Activated T-cell treated with anti-CD3 and anti-CD28 coated beads, Interleukin-2, amount 50 U/mL, for 72 hours (primary cell): ENCODE results near the gene POU3F2. TPM values are rescaled to one million over a fixed set of nuclear protein-coding genes. Genes with fewer than 3 reads are reported as not detected.

Experiments used
- ATAC-seq, 2 donors: fragments of 150-1000 bp; cut with Tn5 transposase; replicated peaks in 1 of 2; 2 replicates each; pipeline ENCODE4 v1.10.0; 2021; ENCODE audit warnings: moderate library complexity in 2 of 2, mild to moderate bottlenecking in 1 of 2
- DNase-seq, 2 donors: peaks; one replicate each; pipeline ENCODE4 v3.0.0; 2021 to 2022; ENCODE audit warnings: mixed read lengths in 1 of 2
- H3K27ac Mint-ChIP-seq: one replicate; pipeline ENCODE4 v1.8.0; 2022; ENCODE audit warnings: mild to moderate bottlenecking, moderate library complexity, mixed read lengths
- H3K27me3 Mint-ChIP-seq: one replicate; pipeline ENCODE4 v1.8.0; 2022; ENCODE audit warnings: low read depth, mixed read lengths
- H3K36me3 Mint-ChIP-seq, 2 donors: one replicate each; pipeline ENCODE4 v1.8.0; 2022; ENCODE audit warnings: mixed read lengths in 2 of 2, mild to moderate bottlenecking in 1 of 2; ENCODE audit not compliant: insufficient read depth in 2 of 2
- H3K4me1 Mint-ChIP-seq: one replicate; pipeline ENCODE4 v1.8.0; 2022; ENCODE audit warnings: low read depth, mixed read lengths
- H3K4me3 Mint-ChIP-seq, 2 donors: one replicate each; pipeline ENCODE4 v1.8.0; 2022; ENCODE audit warnings: mild to moderate bottlenecking in 2 of 2, mixed read lengths in 2 of 2, moderate library complexity in 2 of 2
- H3K9me3 Mint-ChIP-seq, 2 donors: one replicate each; pipeline ENCODE4 v1.8.0; 2022; ENCODE audit warnings: mixed read lengths in 2 of 2
- total RNA-seq, 2 donors: library from RNA; stranded (reverse); gene quantifications; one replicate each; pipeline ENCODE4 v1.2.3, GENCODE V29; 2022

The POU3F2 gene
- total RNA-seq, 2 donors from 2014 or later: not detected

DNA sequence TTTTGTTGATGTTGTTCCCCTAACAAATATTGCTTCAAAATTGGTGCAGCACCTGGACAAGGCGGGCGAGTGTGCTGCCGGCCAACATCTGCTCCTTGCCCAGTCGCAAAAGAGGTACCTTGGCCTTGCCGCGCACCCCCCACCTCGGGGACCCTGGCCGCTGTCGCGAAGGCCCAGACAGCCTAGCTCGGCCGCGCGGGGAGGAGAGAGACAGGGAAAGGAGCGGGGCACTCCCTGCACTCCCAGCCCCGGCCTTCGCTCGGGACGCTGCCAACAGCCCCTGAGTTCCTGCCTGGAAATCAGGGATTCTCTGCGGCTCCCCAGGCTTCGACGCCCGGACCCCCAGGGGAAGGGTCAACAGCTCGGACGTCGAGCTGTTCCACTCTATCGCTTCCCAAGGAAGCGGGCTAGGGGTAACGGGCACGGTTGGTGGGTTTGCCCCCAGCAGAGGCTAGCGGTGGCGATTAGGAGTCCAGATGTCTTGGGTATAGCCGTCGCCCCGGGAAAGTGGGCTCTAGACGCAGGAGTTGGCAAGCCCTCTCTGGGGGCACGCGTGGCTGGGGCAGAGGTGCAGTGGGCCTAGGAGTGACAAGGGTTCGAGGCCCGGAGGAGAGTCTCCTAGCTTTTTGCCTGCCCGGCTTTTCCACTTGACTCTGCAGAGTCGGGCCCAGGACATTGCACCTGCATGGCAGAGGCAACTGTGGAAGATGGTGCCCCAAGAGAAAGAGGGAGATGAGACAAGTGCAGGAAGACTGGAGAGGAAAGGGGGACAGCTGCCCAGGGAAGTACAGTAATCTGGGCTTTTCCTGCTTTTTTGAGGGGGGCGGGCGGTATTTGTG, 8.2 kb downstream of the POU3F2 start:
- ATAC-seq: no peak

DNA sequence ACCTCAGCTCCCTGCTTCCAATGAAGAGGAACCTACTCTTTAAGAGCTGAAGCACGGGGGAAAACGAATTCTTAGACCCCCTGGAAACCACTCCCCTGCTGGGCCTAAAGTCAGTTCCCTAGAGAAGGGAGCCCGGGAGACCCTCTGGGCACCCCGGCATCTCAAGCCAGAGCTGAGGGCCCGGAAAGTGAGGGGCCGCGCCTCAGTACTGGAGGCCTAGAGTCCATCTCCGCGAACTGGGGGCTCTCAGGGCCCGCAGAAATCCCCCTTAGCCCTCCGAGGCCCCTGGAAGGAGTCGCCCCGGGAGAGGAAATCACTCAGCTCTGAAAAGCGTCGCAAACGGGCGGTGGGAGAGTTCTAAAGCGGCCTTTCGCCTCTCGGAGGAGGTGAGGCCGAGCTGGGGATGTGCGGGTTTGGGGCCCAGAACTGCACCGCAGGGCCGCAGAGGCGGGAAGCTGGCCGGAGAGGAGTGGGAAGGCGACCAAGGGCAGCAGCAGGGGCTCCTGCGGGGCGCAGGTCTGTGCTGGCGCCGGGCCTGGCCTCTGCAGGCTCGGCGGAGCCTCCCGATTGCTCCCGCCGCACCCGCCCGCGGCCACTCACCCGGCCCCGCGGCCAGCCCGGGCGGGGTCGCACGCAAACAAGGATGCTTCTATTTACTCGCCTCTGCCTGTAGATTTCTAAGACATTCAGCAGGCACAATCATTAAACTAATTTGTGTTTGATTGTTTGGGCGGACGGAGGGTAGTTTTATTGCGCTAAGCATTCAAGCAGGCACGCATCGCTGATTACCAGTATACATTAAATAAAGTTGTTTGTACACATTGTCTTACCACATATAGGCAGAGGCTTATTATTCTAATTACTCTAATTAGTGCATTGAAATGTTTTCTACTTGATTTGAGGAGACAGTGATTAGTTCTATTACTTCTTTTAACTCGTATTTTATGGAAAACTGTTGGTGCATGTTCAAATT, 9.2 kb downstream of the POU3F2 start:
- Mint-ChIP-seq H3K27ac (no peak overlapping the region), H3K4me3 (peak overlapping the region; percentile 36 to 39), H3K4me1 (peaks cover 21% of the 10 kb centered on the region), H3K9me3 (no peaks in the 10 kb centered on the region), H3K27me3 (peaks cover 91% of the 10 kb centered on the region), H3K36me3 (no peaks in the 10 kb centered on the region)
- ATAC-seq (no peak), DNase-seq (no peak)

More for the DNA sequence above, 8.2 kb downstream of the POU3F2 start:
- no peaks in the 10 kb centered on the region for H3K9me3 Mint-ChIP-seq
- DNase-seq: peak in 1 of 2 donors; percentile 4
- peaks cover 95% of the 10 kb centered on the region for H3K27me3 Mint-ChIP-seq
- H3K4me3 Mint-ChIP-seq: peak overlapping the region in 1 of 2 donors; percentile 27
- H3K36me3 Mint-ChIP-seq: no peaks in the 10 kb centered on the region
- H3K27ac Mint-ChIP-seq: no peak overlapping the region
- H3K4me1 Mint-ChIP-seq: peaks cover 17% of the 10 kb centered on the region

DNA sequence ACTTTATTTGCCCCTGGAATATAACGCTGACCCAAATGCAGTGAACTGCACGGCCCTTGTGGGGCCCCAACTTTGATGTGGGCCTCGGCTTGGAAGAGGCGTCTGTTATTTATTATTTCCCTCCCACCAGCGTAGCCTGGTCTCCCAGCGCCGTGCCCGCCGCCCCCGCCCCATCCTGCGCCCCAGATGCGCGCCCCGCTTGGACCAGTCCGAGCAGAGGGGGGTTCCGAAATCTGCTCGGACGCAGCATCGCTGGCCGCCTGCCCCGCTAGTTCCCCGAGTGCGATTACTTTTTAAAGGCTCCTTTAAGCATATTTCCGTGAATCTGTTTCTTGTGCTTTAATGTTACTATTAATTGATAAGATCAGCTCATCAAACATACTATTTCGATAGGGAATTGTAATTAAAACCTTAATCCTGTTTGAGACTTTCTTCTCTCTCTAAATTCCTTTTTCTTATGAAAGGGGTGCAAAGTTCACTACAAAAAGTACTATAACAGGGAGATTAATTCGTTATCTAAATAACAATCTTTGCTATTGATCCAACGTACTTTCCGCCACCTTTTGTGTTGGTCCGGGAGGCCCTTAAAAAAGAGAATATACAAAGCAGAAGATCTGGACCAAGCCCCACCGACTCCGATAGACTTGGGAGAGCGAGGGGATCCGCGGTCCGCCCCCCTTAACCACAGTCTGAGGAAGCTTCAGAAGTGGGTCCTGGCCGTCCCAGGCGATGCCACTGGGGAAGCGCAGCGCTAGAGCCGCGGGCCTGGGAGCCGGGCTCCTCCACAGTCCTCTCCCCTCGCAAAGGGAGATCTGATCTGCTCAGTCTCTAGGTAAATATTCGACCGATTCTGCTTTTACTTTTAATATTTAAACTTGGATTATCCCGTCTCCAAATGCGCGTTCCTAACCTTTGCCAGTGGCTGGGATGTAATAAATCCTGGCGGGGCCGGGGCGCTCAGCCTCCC, 10.2 kb downstream of the POU3F2 start:
- peaks cover 91% of the 10 kb centered on the region for H3K27me3 Mint-ChIP-seq
- no peak for DNase-seq
- peak overlapping the region; percentile 60 to 81 for H3K4me3 Mint-ChIP-seq

DNA sequence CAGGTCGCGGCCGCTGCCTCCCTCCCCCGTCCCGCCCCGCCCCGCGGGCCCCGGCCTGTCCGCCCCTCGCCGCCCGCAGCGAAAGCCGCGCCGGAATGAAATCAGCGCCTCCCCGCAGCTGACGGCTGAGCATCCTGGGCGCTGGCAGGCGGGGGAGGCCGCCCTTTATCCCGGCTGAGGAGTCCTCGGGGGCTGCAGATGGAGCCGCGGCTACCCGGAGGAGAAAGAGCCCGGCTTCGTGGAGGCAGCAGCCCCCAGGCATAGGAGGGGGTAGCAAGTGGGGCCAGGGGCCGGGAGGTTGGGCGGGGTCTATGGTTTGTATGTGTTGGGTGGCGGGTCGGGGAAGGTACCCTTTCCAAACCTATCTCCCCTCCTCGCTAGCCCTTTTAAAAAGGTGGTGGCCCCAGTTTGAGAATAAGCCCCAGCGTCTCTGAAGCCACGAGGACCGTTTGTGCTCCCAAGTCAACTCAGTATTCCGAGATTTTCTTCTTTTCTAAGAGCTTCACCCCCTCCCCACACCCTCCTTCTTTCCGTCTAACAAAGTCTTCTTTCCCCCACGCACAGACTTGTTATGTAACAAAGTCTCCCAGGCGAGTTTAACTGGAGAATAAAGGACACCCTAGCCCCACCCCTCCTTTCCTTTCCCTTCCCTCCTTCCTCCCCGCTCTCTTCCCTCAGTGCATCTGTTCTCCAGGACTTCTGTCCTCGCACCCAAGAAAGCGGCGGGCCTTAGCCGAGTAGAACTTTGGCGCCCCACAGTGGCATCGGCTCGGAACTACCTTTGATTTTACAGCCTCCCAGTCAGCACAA, 11.0 kb downstream of the POU3F2 start:
- Mint-ChIP-seq H3K27ac (no peak overlapping the region), H3K4me3 (peak overlapping the region; percentile 60 to 81), H3K4me1 (peaks cover 23% of the 10 kb centered on the region), H3K36me3 (no peaks in the 10 kb centered on the region), H3K9me3 (no peaks in the 10 kb centered on the region), H3K27me3 (peaks cover 91% of the 10 kb centered on the region)
- DNase-seq: peak; percentile 70 to 74
- peak; percentile 61 to 66 for ATAC-seq

More for the DNA sequence above, 10.2 kb downstream of the POU3F2 start:
- no peaks in the 10 kb centered on the region for H3K9me3 Mint-ChIP-seq
- H3K4me1 Mint-ChIP-seq: peaks cover 23% of the 10 kb centered on the region
- no peaks in the 10 kb centered on the region for H3K36me3 Mint-ChIP-seq
- H3K27ac Mint-ChIP-seq: no peak overlapping the region
- no peak for ATAC-seq

DNA sequence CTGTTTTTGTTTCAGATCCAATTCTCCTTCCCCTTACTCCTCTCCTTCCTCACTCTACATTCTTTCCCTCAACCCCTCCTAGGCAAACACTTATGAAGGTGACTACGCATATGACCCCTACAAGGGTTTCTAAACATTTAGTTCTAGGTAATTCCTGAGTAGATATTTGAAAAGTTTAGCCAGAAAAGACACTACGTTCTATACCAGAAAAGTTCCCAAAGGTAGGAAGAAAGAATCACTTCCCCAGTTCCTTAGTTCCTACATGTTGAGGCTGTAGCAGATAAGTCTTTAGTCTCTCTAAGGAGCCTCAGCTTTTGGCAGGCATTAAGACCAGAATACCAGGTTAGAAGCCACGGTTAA, 11.6 kb downstream of the POU3F2 start:
- no peak overlapping the region for H3K27ac Mint-ChIP-seq
- DNase-seq: no peak
- peak overlapping the region; percentile 59 to 81 for H3K4me3 Mint-ChIP-seq
- H3K4me1 Mint-ChIP-seq: peaks cover 23% of the 10 kb centered on the region
- no peaks in the 10 kb centered on the region for H3K9me3 Mint-ChIP-seq
- no peak for ATAC-seq
- H3K27me3 Mint-ChIP-seq: peaks cover 91% of the 10 kb centered on the region
- no peaks in the 10 kb centered on the region for H3K36me3 Mint-ChIP-seq

DNA sequence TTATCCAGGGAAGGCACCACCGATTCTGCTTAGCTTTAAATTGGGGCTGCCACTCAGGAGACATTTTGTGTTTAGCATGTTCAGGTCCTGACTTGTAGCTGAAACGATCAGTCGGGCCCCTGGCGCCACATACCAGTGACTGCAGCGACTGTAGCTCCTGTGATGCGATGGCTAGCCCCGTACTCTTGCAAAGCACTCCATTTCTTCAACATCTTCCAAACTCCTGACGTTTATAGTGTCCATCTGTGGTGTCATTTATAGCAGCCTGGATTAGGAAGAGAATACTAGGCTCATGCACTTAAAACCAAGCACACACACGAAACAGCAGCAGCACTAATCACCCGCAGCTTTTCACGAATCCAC, 13.0 kb downstream of the POU3F2 start:
- no peak overlapping the region for H3K27ac Mint-ChIP-seq
- no peak for DNase-seq
- H3K27me3 Mint-ChIP-seq: peaks cover 83% of the 10 kb centered on the region
- no peaks in the 10 kb centered on the region for H3K36me3 Mint-ChIP-seq
- H3K4me1 Mint-ChIP-seq: peaks cover 23% of the 10 kb centered on the region
- H3K9me3 Mint-ChIP-seq: no peaks in the 10 kb centered on the region
- H3K4me3 Mint-ChIP-seq: peak overlapping the region in 1 of 2 donors; percentile 17
- no peak for ATAC-seq

DNA sequence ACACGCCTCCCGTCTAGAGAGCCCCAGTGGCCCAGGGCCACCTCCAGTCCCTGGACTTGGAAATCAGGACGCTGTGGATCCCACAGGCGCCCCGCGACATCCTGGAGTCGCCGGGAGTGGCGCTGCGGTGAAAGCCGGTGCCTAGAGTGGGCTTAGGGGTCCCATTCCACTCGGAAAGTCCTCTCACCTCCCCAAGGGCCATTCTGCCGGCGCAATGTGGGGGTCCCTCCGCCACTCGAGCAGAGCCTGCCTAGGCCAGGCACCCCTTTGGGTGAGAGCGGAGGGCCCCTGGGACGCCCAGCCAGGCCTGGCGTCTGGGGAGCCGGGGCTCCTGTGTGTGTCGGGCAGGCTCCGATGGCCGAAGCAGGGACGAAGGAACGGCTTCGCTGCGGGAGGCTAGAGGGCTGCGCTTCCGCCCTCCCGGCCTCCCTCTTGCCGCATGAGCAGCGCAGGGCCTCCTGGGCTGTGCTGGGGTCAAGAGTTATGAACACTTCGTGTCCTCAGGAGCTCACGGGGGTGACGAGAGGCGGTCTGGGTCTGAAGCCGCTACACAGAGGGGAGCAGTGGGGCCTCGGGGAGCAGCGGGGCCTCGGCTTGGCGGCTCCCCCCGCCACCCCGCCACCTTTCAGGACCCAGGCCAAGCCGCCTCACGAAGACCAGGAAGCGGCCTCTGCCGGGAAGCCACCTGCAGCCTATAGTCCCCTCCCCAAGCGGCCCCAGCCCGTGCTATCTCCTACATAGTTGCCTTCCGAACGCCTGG, 13.6 kb downstream of the POU3F2 start:
- H3K9me3 Mint-ChIP-seq: no peaks in the 10 kb centered on the region
- peaks cover 23% of the 10 kb centered on the region for H3K4me1 Mint-ChIP-seq
- peaks cover 78% of the 10 kb centered on the region for H3K27me3 Mint-ChIP-seq
- ATAC-seq: peak; percentile 42 to 50
- no peaks in the 10 kb centered on the region for H3K36me3 Mint-ChIP-seq
- DNase-seq: peak in 1 of 2 donors; percentile 15
- peak overlapping the region in 1 of 2 donors; percentile 17 for H3K4me3 Mint-ChIP-seq
- no peak overlapping the region for H3K27ac Mint-ChIP-seq

DNA sequence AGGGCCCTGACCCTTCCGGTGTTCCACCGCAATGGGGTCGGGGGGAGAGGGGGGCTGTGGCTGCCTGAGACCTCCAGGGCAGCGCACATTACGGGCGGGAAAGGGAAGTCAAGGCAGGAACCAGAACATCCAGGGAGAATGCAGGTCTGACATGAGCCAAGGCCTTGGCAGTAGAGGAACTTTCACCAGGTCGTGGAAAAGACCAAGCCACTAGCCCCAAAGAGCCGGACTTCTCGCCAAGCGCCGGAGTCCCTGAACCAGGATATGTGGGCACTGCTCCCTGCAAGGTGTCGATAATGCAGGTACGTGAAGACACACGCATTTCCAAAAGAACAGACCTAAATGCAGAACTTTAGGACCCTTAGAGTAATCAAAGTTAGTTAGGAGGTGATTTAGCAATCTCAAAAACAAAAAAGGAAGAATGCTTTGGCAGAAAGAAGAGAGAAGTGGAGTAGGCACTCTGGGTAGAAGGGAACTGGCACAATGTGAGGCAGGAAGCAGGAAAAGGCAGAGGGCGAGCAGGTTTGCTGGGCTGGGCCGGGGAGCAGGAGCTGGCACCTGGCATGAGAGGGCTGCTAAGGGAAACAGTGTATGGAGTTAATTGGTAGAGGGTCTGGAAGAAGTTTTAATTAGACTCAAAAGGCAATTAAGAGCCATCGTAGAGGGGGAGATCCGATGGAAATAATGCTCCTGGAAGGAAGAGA, 14.3 kb downstream of the POU3F2 start:
- ATAC-seq (no peak), DNase-seq (no peak)
- Mint-ChIP-seq H3K4me1 (peaks cover 23% of the 10 kb centered on the region), H3K27ac (no peak overlapping the region), H3K36me3 (no peaks in the 10 kb centered on the region), H3K9me3 (no peaks in the 10 kb centered on the region), H3K4me3 (no peak overlapping the region), H3K27me3 (peaks cover 70% of the 10 kb centered on the region)

DNA sequence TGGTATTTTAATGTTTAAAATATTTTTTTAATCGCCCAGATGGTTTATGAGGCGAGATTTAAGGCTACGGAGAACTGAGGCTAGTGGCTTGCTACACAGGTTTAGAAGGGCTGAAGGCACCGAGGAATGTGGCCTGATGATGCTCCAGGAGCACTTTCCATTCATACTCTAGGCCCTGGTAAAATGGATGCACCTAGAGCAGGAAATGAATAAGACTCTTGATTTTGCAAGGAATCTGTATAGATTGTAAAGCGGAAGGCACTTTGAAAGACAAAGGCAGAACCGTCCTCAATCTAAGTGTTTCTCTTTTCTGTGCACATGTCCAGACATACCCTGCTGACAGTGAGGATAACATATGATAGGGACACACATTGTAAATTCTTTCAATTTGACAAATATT, 30.1 kb downstream of the POU3F2 start:
- Mint-ChIP-seq H3K27me3 (no peaks in the 10 kb centered on the region), H3K4me3 (no peak overlapping the region)
- no peak for ATAC-seq

DNA sequence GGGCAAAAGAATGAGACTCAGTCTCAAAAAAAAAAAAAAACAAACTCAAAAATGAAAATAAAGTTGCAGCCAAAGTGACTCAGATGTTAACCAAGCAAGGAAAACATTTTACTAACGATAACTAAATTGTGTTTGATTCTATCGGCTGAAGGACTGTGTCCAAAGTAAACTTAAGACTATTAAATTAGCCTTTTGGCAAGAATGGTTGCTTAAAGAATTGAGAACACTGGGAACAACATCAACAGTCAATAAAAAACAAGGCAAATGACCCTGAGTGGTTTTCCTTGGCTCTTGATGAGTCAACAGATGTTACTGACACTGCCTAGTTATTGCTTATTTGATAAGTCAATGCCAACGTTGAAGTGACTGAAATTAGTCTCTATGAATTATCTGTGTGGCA, 36.7 kb downstream of the POU3F2 start:
- Mint-ChIP-seq H3K27me3 (no peaks in the 10 kb centered on the region), H3K4me3 (no peak overlapping the region), H3K9me3 (no peaks in the 10 kb centered on the region), H3K27ac (no peak overlapping the region), H3K36me3 (peaks cover 4 to 8% of the 10 kb centered on the region in 2 donors), H3K4me1 (no peaks in the 10 kb centered on the region)
- DNase-seq (no peak), ATAC-seq (no peak)

More for the DNA sequence above, 30.1 kb downstream of the POU3F2 start:
- DNase-seq: no peak
- Mint-ChIP-seq H3K36me3 (peaks cover 0 to 5% of the 10 kb centered on the region in 2 donors), H3K9me3 (no peaks in the 10 kb centered on the region), H3K27ac (no peak overlapping the region), H3K4me1 (no peaks in the 10 kb centered on the region)

DNA sequence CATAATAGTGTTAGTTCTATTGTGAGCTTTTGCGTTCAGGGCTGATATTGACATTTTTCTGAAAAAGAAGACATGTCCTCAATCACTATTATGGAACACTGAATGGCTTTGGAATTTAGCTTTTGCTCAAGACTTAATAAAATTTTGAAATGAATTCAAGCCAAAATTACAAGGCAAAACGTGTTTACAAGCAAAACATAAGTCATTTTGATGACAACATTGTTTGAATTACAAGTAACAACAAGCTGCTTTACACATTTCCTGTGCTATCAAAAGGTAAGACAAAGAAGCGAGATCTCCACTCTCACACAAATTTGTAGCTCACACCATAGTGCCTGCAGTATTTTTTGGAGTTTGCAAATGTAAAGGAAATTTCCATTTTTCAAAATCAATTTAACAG, 37.4 kb downstream of the POU3F2 start:
- no peak overlapping the region for H3K27ac Mint-ChIP-seq
- no peaks in the 10 kb centered on the region for H3K27me3 Mint-ChIP-seq
- no peak for ATAC-seq

More for the DNA sequence above, 37.4 kb downstream of the POU3F2 start:
- Mint-ChIP-seq H3K9me3 (no peaks in the 10 kb centered on the region), H3K4me1 (no peaks in the 10 kb centered on the region), H3K4me3 (no peak overlapping the region), H3K36me3 (peaks cover 0 to 8% of the 10 kb centered on the region in 2 donors)
- no peak for DNase-seq
